GM10847 (cell line): ENCODE results near the gene NFATC1.

Experiments used
- POLR2A ChIP-seq: IDR thresholded peaks from 2 replicates; pipeline ENCODE4 v1.6.1; 2011; ENCODE audit not compliant: insufficient read length; ENCODE audit errors: extremely low read depth

NFATC1 gene

GRCh38 chr18:79556829-79557585 lies 161.3 kb downstream of the NFATC1 start:
- TF ChIP-seq POLR2A: no peak

GRCh38 chr18:79558196-79558932 lies 162.6 kb downstream of the NFATC1 start:
- no peak for TF ChIP-seq POLR2A

DNA sequence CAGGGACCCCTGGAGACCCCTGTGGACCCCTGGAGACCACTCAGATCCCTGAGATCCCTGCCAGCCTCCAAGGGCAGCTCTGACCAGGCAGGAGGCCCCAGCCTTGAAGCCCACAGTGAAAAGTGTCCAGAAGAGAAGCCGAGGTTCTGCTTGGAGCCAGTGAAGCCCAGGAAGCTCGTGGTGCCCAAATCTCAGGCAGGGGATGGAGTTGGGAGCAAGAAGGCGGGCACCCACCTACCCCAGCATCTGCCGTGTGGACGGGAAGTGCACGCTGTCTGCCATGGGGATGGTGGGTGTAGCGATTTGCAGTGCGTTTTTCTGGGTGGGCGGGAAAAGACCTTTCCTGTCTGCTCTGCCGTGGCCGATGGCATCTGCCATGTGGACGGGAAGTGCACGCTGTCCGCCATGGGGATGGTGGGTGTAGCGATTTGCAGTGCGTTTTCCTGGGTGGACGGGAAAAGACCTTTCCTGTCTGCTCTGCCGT lies 163.2 kb downstream of the NFATC1 start:
- TF ChIP-seq POLR2A: no peak

GRCh38 chr18:79559436-79559835 lies 163.7 kb downstream of the NFATC1 start:
- no peak for TF ChIP-seq POLR2A

- TF ChIP-seq POLR2A: no peak
These were observed 164.5 kb downstream of the NFATC1 start for GRCh38 chr18:79560042-79560860.

DNA sequence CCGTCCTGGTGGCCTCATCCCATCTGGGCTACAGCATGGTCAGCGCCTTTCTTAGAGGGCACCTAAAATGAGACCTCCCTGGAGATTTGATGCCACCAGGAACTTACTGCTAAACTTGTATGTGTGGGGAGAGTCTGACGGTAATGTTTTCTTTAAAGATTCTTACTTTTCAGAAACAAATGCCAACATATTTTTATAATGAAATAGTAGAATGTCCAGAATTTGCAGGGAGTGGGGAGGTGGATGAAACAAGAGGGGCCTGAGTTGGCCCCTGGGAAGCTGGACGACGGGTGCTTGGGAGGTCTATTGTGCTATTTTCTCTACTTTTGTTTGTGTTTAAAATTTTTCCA lies 165.1 kb downstream of the NFATC1 start:
- no peak for TF ChIP-seq POLR2A

- TF ChIP-seq POLR2A: no peak
These were observed 168.2 kb downstream of the NFATC1 start for GRCh38 chr18:79563949-79564348.

GRCh38 chr18:79564441-79564840 lies 168.7 kb downstream of the NFATC1 start:
- TF ChIP-seq POLR2A: no peak

GRCh38 chr18:79566771-79567431 lies 171.2 kb downstream of the NFATC1 start:
- TF ChIP-seq POLR2A: no peak

- TF ChIP-seq POLR2A: no peak
These were observed 171.9 kb downstream of the NFATC1 start for GRCh38 chr18:79567481-79568147.

DNA sequence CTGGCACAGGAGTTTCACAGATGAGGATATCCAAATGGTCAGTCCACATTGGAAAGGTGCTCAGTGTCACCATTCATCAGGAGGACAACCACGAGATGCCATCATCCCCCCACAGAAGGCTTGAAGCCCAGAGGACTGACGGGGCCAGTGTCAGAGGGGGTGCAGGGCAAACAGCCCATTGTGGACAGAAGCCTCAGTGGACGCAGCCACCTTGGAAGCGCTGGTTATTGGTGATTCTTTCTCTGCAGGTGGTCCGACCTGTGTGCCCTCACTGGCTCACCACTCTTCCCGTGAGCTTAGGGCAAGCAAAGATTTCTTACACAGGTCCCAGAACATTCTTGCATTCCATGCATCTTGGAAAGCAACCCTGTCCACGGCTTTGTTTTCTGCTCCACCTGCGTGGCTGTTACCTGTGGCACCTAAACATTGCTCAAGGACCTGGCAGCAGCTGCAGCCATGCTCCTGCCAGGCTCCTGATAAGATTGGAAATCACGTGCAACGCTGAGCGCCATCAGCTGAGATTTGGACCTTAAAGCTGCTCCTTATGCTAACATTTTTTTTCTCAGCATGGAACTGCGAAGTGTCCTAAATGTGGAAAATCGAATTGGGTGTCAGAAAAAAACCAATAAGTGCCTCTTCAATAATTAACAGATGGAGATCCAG lies 172.9 kb downstream of the NFATC1 start:
- TF ChIP-seq POLR2A: no peak

DNA sequence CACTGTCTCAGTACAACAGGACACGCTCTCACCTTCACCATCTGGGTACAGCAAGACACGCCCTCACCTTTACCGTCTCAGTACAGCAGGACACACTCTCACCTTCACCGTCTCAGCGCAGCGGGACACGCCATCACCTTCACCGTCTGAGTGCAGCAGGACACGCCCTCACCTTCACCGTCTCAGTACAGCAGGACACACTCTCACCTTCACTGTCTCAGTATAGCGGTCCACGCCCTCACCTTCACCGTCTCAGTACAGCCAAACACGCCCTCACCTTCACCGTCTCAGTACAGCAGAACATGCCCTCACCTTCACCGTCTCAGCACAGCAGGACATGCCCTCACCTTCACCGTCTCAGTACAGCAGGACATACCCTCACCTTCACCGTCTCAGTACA lies 174.0 kb downstream of the NFATC1 start:
- no peak for TF ChIP-seq POLR2A

- no peak for TF ChIP-seq POLR2A
These were observed 174.8 kb downstream of the NFATC1 start for GRCh38 chr18:79570266-79571201.
